ENCODE data around the gene MRPL4. TPM values are rescaled to one million over a fixed set of nuclear protein-coding genes. Genes with fewer than 3 reads are reported as not detected.

Gene MRPL4
- total and polyA plus RNA-seq, 2 of the 13 experiments (the other 11 are each of a cell fraction or from before 2014, with no cell fraction given), result 40.6 to 42.5 TPM

DNA sequence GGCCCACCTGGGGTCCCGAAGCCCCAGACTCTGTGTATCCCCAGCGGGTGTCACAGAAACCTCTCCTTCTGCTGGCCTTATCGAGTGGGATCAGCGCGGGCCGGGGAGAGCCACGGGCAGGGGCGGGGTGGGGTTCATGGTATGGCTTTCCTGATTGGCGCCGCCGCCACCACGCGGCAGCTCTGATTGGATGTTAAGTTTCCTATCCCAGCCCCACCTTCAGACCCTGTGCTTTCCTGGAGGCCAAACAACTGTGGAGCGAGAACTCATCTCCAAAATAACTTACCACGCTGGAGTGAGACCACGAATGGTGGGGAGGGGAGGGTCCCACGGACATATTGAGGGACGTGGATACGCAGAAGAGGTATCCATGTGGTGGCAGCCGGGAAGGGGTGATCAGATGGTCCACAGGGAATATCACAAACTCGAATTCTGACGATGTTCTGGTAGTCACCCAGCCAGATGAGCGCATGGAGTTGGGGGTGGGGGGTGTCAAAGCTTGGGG, 36.7 kb downstream of the MRPL4 start (continued):
- TF ChIP-seq TOPORS (CRISPR knock-in tag; IDR thresholded peaks at IDR 0.05), result 0 out of 2 replicates have a peak, but pooled peaks have one; percentile 24
- TF ChIP-seq EEA1 (CRISPR knock-in tag; IDR thresholded peaks at IDR 0.05; ENCODE audit: borderline replicate concordance), result no peak
- TF ChIP-seq TEAD3 (CRISPR knock-in tag; optimal IDR thresholded peaks at IDR 0.05; ENCODE audit: borderline replicate concordance), result no peak
- TF ChIP-seq SAP130 (CRISPR knock-in tag; IDR thresholded peaks at IDR 0.05; ENCODE audit: low read depth), result peak; percentile 62
- TF ChIP-seq FOXJ3 (CRISPR knock-in tag; IDR thresholded peaks at IDR 0.05; ENCODE audit: borderline replicate concordance), result no peak
- TF ChIP-seq PHF20 (CRISPR knock-in tag; IDR thresholded peaks at IDR 0.05), result no peak
- no peak for TF ChIP-seq TBL1XR1 (IDR thresholded peaks at IDR 0.05; ENCODE audit: borderline replicate concordance, low read length, partially characterized antibody)
- peak; percentile 55; the same call in 1 of the 2 replicates for TF ChIP-seq SP2 (CRISPR knock-in tag; IDR thresholded peaks at IDR 0.05)
- TF ChIP-seq ZNF256 (CRISPR knock-in tag; conservative IDR thresholded peaks at IDR 0.05), result no peak
- no peak for TF ChIP-seq RFX1 (IDR thresholded peaks at IDR 0.05)
- no peak for TF ChIP-seq ZNF569 (CRISPR knock-in tag; IDR thresholded peaks at IDR 0.05; ENCODE audit: borderline replicate concordance)
- TF ChIP-seq SP4 (CRISPR knock-in tag; IDR thresholded peaks at IDR 0.05), result peak; percentile 22; the same call in 1 of the 2 replicates
- 0 out of 2 replicates have a peak, but pooled peaks have one; percentile 59 for TF ChIP-seq ZBTB3 (CRISPR knock-in tag; IDR thresholded peaks at IDR 0.05; ENCODE audit: borderline replicate concordance, low read depth)
- no peak for TF ChIP-seq ZNF343 (CRISPR knock-in tag; IDR thresholded peaks at IDR 0.05)
- TF ChIP-seq NFKBIZ (CRISPR knock-in tag; IDR thresholded peaks at IDR 0.05), result no peak
- TF ChIP-seq RBFOX2 (IDR thresholded peaks at IDR 0.05; ENCODE audit: low read depth, low read length), result 0 out of 2 replicates have a peak, but pooled peaks have one; percentile 1
- no peak for TF ChIP-seq CSRNP2 (CRISPR knock-in tag; conservative IDR thresholded peaks at IDR 0.05; ENCODE audit: low read depth)
- TF ChIP-seq FOXC1 (CRISPR knock-in tag; IDR thresholded peaks at IDR 0.05; ENCODE audit: borderline replicate concordance), result no peak
- peak; percentile 47; the same call in 1 of the 2 replicates for TF ChIP-seq NR2C2 (CRISPR knock-in tag; IDR thresholded peaks at IDR 0.05; ENCODE audit: borderline replicate concordance)
- TF ChIP-seq, protein P1, sequence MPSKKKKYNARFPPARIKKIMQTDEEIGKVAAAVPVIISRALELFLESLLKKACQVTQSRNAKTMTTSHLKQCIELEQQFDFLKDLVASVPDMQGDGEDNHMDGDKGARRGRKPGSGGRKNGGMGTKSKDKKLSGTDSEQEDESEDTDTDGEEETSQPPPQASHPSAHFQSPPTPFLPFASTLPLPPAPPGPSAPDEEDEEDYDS (CRISPR knock-in tag; IDR thresholded peaks at IDR 0.05), result peak; percentile 31; the same call in 1 of the 2 replicates
- TF ChIP-seq ATF7 (IDR thresholded peaks at IDR 0.05), result no peak
- 0 out of 2 replicates have a peak, but pooled peaks have one; percentile 58 for TF ChIP-seq ATF7 (CRISPR knock-in tag; IDR thresholded peaks at IDR 0.05)
- peak; percentile 36 for TF ChIP-seq ASH2L (IDR thresholded peaks at IDR 0.05; ENCODE audit: insufficient read length, low read depth, low read length)
- no peak for TF ChIP-seq RXRB (CRISPR knock-in tag; IDR thresholded peaks at IDR 0.05; ENCODE audit: borderline replicate concordance)
- TF ChIP-seq NFE2L2 (IDR thresholded peaks at IDR 0.05; ENCODE audit: low read length), result no peak
- 0 out of 2 replicates have a peak, but pooled peaks have one; percentile 28 for TF ChIP-seq ZNF775 (CRISPR knock-in tag; IDR thresholded peaks at IDR 0.05; ENCODE audit: borderline replicate concordance)
- 0 out of 2 replicates have a peak, but pooled peaks have one; percentile 8 for TF ChIP-seq REPIN1 (CRISPR knock-in tag; IDR thresholded peaks at IDR 0.05; ENCODE audit: borderline replicate concordance, low read depth)
- TF ChIP-seq NKX3-1 (CRISPR knock-in tag; IDR thresholded peaks at IDR 0.05), result no peak
- TF ChIP-seq ZNF430 (CRISPR knock-in tag; IDR thresholded peaks at IDR 0.05), result peak; percentile 40; the same call in 1 of the 2 replicates
- TF ChIP-seq ZNF274 (CRISPR knock-in tag; IDR thresholded peaks at IDR 0.05), result peak; percentile 66; the same call in 1 of the 2 replicates
- TF ChIP-seq TMF1 (CRISPR knock-in tag; IDR thresholded peaks at IDR 0.05; ENCODE audit: low read depth), result peak; percentile 29; the same call in 1 of the 2 replicates
- TF ChIP-seq ZNF883 (CRISPR knock-in tag; IDR thresholded peaks at IDR 0.05; ENCODE audit: not compliant biosample characterization), result peak; percentile 41

All from HepG2 (cell line).